ENCODE results near the gene GTF3C2. TPM values are rescaled to one million over a fixed set of nuclear protein-coding genes. Genes with fewer than 3 reads are reported as not detected.

The GTF3C2 gene
- total and polyA plus RNA-seq, 2 of the 13 experiments (the other 11 are each of a cell fraction or from before 2014, with no cell fraction given): 77.5 to 130 TPM

GRCh38 chr2:27353762-27354596 is 2.6 kb downstream of the GTF3C2 start (continued):
- TF ChIP-seq ZBTB33 (CRISPR knock-in tag; IDR thresholded peaks at IDR 0.05): no peak
- 0 out of 2 replicates have a peak, but pooled peaks have one; percentile 27 for TF ChIP-seq ARID2 (CRISPR knock-in tag; IDR thresholded peaks at IDR 0.05; ENCODE audit: borderline replicate concordance)
- TF ChIP-seq MLLT10 (CRISPR knock-in tag; IDR thresholded peaks at IDR 0.05): no peak
- no peak for TF ChIP-seq ZNF10 (CRISPR knock-in tag; IDR thresholded peaks at IDR 0.05; ENCODE audit: borderline replicate concordance, low read depth)
- no peak for TF ChIP-seq IKZF1 (IDR thresholded peaks at IDR 0.05)
- peak; percentile 20; the same call in 1 of the 2 replicates for TF ChIP-seq NCOA2 (CRISPR knock-in tag; IDR thresholded peaks at IDR 0.05)
- peak; percentile 3; the same call in 1 of the 2 replicates for TF ChIP-seq RXRB (CRISPR knock-in tag; IDR thresholded peaks at IDR 0.05; ENCODE audit: borderline replicate concordance)
- TF ChIP-seq YEATS4 (CRISPR knock-in tag; IDR thresholded peaks at IDR 0.05; ENCODE audit: borderline replicate concordance): peak; percentile 71
- TF ChIP-seq ZNF317 (CRISPR knock-in tag; IDR thresholded peaks at IDR 0.05): 0 out of 2 replicates have a peak, but pooled peaks have one; percentile 36
- TF ChIP-seq ZNF281 (CRISPR knock-in tag; IDR thresholded peaks at IDR 0.05; ENCODE audit: borderline replicate concordance): peak; percentile 13
- TF ChIP-seq ATF2 (CRISPR knock-in tag; IDR thresholded peaks at IDR 0.05): peak; percentile 20; the same call in 1 of the 2 replicates
- no peak for TF ChIP-seq ZNF800 (CRISPR knock-in tag; IDR thresholded peaks at IDR 0.05)
- no peak; the same call in 1 of the 2 replicates for TF ChIP-seq LCORL (IDR thresholded peaks at IDR 0.05)
- TF ChIP-seq LCORL (CRISPR knock-in tag; IDR thresholded peaks at IDR 0.05): peak; percentile 70; the same call in 1 of the 2 replicates
- TF ChIP-seq SRY (CRISPR knock-in tag; IDR thresholded peaks at IDR 0.05): 0 out of 2 replicates have a peak, but pooled peaks have one; percentile 28
- peak; percentile 39; the same call in 1 of the 2 replicates for TF ChIP-seq KDM5B (CRISPR knock-in tag; IDR thresholded peaks at IDR 0.05; ENCODE audit: borderline replicate concordance)
- peak; percentile 82 for TF ChIP-seq MYC (CRISPR knock-in tag; IDR thresholded peaks at IDR 0.05; ENCODE audit: borderline replicate concordance)
- peak; percentile 83 for TF ChIP-seq DMAP1 (CRISPR knock-in tag; IDR thresholded peaks at IDR 0.05)
